Transverse colon (tissue), 4 donors: ENCODE results near the gene GAREM1. TPM values are rescaled to one million over a fixed set of nuclear protein-coding genes. Genes with fewer than 3 reads are reported as not detected.

Experiments
- DNase-seq: peaks from one replicate; pipeline ENCODE4 v3.0.0-alpha.2; 2019
- H3K27ac ChIP-seq, 4 donors: fragments of 200-600 bp; sonication (generic); 2 replicates each; pipeline ENCODE4 v1.5.1; 2016 to 2018; ENCODE audit warnings: inconsistent platforms in 4 of 4
- H3K27me3 ChIP-seq: fragments of 200-600 bp; sonication (generic); 2 replicates; pipeline ENCODE4 v1.5.1; 2017; ENCODE audit warnings: inconsistent platforms
- H3K36me3 ChIP-seq, 4 donors: fragments of 200-600 bp; sonication (generic); 2 replicates each; pipeline ENCODE4 v1.5.1; 2017 to 2019; ENCODE audit warnings: inconsistent platforms in 4 of 4
- H3K4me1 ChIP-seq, 4 donors: fragments of 200-600 bp; sonication (generic); 2 replicates each; pipeline ENCODE4 v1.5.1; 2017 to 2020; ENCODE audit warnings: inconsistent platforms in 4 of 4
- H3K4me3 ChIP-seq, 4 donors: fragments of 200-600 bp; sonication (generic); 1 replicate in 1 of 4; 2 replicates in 3 of 4; pipeline versions ENCODE4 v1.5.1 to v1.6.1; 2017 to 2019; ENCODE audit warnings: inconsistent platforms in 4 of 4
- H3K9me3 ChIP-seq, 2 donors: fragments of 200-600 bp; sonication (generic); 2 replicates each; pipeline ENCODE4 v1.5.1; 2017 to 2019; ENCODE audit warnings: inconsistent platforms in 2 of 2
- EP300 ChIP-seq: sonication (generic); formaldehyde crosslinking; IDR thresholded peaks from one replicate; pipeline ENCODE4 v1.6.1; 2017; ENCODE audit warnings: antibody characterized with exemption, low read depth
- POLR2A ChIP-seq: fragments of 450-650 bp; IDR thresholded peaks from one replicate; pipeline ENCODE4 v1.6.1; 2016; ENCODE audit warnings: antibody characterized with exemption, mild to moderate bottlenecking, moderate library complexity
- POLR2AphosphoS5 ChIP-seq, 3 donors: sonication (generic); formaldehyde crosslinking; IDR thresholded peaks; one replicate each; pipeline ENCODE4 v1.6.1; 2016; ENCODE audit warnings: antibody characterized with exemption in 3 of 3
- WGBS, 2 donors: methylation state at CpG; one replicate each; pipeline ENCODE4 v1.1.5; 2018; ENCODE audit warnings: low coverage in 1 of 2; 5-methylcytosine and 5-hydroxymethylcytosine counted together
- in situ Hi-C, 4 donors: fragments of 200-750 bp; cut with MboI; loops; one replicate each; pipeline versions ENCODE4 v1.15.0 to v1.15.1; 2017; ENCODE audit warnings: low sequenced_read_pairs in 3 of 4, low pct_ligation_motif_present in 1 of 4, low pct_unique_long_range_greater_than_20kb in 1 of 4
- intact Hi-C: fragments of 100-400 bp; cut with DNase I; formaldehyde crosslinking; loops from one replicate; pipeline ENCODE4 v1.15.1; 2023; ENCODE audit warnings: low total_unique reads
- total RNA-seq, 4 donors: library from RNA; depleted of rRNA; stranded (reverse); fragments of >200 nt; gene quantifications; one replicate each; pipeline ENCODE4 v1.1.0, GENCODE V29; 2016
- TF ChIP-seq, protein P1 (sequence below), 5 experiments: fragments of 200-600 bp in 3 of 5; fragments of 450-650 bp in 2 of 5; sonication (generic) in 3 of 5; IDR thresholded peaks; 1 replicate in 2 of 5; 2 replicates in 3 of 5; pipeline ENCODE4 v1.5.1; 2016 to 2017; ENCODE audit warnings: antibody characterized with exemption in 5 of 5, inconsistent platforms in 3 of 5, mild to moderate bottlenecking in 2 of 5, moderate library complexity in 1 of 5

GAREM1 gene
- total RNA-seq, 4 donors from 2014 or later, result 7.9 to 47.6 (median 25.9) TPM

DNA sequence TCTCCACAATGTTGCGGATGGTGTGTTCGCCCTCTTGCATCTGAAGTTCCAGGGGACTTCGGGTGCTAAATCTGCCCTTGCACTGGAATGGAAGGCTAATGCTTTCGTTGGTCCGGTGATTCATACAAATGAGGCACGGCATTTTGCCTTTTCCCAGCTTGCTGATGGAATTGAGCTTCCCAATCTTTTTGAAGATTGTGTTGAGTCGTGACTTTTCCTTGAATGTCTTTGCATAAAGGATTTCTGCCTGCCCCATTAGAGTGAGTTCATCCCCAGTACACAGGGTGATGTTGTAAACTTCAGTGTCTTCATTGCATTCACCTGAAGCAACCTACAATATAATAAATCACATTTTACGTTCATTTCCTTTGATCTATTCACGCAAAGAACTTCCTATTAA is 182.8 kb downstream of the GAREM1 start:
- no peak for TF ChIP-seq POLR2AphosphoS5 (IDR thresholded peaks at IDR 0.05)
- TF ChIP-seq POLR2A, result no peak
- TF ChIP-seq, protein P1, sequence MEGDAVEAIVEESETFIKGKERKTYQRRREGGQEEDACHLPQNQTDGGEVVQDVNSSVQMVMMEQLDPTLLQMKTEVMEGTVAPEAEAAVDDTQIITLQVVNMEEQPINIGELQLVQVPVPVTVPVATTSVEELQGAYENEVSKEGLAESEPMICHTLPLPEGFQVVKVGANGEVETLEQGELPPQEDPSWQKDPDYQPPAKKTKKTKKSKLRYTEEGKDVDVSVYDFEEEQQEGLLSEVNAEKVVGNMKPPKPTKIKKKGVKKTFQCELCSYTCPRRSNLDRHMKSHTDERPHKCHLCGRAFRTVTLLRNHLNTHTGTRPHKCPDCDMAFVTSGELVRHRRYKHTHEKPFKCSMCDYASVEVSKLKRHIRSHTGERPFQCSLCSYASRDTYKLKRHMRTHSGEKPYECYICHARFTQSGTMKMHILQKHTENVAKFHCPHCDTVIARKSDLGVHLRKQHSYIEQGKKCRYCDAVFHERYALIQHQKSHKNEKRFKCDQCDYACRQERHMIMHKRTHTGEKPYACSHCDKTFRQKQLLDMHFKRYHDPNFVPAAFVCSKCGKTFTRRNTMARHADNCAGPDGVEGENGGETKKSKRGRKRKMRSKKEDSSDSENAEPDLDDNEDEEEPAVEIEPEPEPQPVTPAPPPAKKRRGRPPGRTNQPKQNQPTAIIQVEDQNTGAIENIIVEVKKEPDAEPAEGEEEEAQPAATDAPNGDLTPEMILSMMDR (IDR thresholded peaks at IDR 0.05), result no peak
- TF ChIP-seq EP300, result no peak

DNA sequence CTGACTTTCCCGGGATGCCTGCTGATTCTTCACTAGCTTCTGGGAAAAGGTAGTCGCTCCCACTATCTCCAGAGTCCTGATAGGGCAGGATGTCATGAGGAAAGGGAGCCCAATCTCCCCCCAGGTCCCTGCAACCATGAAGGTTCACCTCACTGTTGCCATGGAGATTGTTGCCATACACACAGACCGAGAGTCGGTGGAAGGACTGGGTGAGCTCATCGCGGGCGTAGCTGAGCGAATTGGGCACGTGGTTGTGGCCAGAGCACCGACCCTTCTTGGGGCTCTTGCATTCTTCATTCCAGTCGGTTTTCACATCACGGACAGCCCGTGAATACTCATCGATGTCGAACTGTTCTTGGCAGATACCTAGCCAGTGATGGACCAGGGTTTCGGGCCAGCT is 183.4 kb downstream of the GAREM1 start:
- peaks cover 0 to 7% (median 3%) of the 10 kb centered on the region in 4 donors for H3K4me1 ChIP-seq
- TF ChIP-seq POLR2AphosphoS5 (IDR thresholded peaks at IDR 0.05) (no peak), EP300 (no peak)
- TF ChIP-seq, protein P1 (IDR thresholded peaks at IDR 0.05), result no peak
- WGBS, 2 donors, result 89% methylated on average over 16 of the region's 16 CpGs; no CpG with 5 or more reads in 1 of the 2 donors
- DNase-seq, result no peak
- no peaks in the 10 kb centered on the region for H3K9me3 ChIP-seq
- intact Hi-C loops (loop anchor here (5.0 kb wide), 1 partner anchor 185 kb away; the partner anchor contains the start of gene GAREM1), in situ Hi-C loops (loop anchor here in 2 of 4 donors (10.0 to 25.0 kb wide), 2 partner anchors 175 to 188 kb away; partner anchors contain the start of gene GAREM1 (in 2 of the 2))
- H3K4me3 ChIP-seq, result no peak overlapping the region
- H3K27ac ChIP-seq, result no peak overlapping the region
- H3K27me3 ChIP-seq, result no peaks in the 10 kb centered on the region
- peaks cover 0 to 6% (median 0%) of the 10 kb centered on the region in 4 donors for H3K36me3 ChIP-seq

More for the DNA sequence above, 182.8 kb downstream of the GAREM1 start:
- H3K36me3 ChIP-seq, result peaks cover 0 to 6% (median 0%) of the 10 kb centered on the region in 4 donors
- WGBS, 2 donors, result 88 to 90% methylated on average over 3 to 9 of the region's 9 CpGs
- H3K9me3 ChIP-seq, result no peaks in the 10 kb centered on the region
- H3K27me3 ChIP-seq, result no peaks in the 10 kb centered on the region
- DNase-seq, result no peak
- H3K4me1 ChIP-seq, result peaks cover 0 to 6% (median 3%) of the 10 kb centered on the region in 4 donors
- H3K4me3 ChIP-seq, result no peak overlapping the region
- in situ Hi-C loops (loop anchor here in 2 of 4 donors (10.0 to 25.0 kb wide), 2 partner anchors 174 to 187 kb away; partner anchors contain the start of gene GAREM1 (in 2 of the 2)), intact Hi-C loops (loop anchor here (5.0 kb wide), 1 partner anchor 184 kb away; the partner anchor contains the start of gene GAREM1)
- no peak overlapping the region for H3K27ac ChIP-seq

DNA sequence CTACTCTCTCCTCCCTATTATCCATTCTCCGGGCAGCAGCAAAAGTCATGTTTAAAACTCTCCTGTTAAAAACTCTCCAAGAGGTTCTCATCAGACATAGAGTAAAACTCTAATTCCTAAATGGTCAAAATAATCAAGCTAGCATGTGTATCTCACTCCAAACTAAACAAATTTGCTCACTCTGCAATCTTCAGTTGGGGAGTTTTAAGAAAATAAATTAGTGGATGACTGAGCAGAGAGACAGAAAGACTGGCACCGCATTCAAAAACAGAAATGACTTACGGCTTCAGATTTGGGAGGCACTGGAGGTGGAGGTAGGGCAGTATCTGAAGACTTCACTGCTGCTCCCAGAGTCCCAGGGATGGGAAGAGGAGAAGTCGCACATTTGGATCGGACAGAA is 183.9 kb downstream of the GAREM1 start:
- no peaks in the 10 kb centered on the region for H3K27me3 ChIP-seq
- H3K4me1 ChIP-seq, result peaks cover 0 to 7% (median 3%) of the 10 kb centered on the region in 4 donors
- no peak for DNase-seq
- in situ Hi-C loops, result loop anchor here in 2 of 4 donors (10.0 to 25.0 kb wide), 2 partner anchors 176 to 188 kb away; partner anchors contain the start of gene GAREM1 (in 2 of the 2)
- intact Hi-C loops, result loop anchor here (5.0 kb wide), 1 partner anchor 186 kb away; the partner anchor contains the start of gene GAREM1
- peaks cover 0 to 6% (median 0%) of the 10 kb centered on the region in 4 donors for H3K36me3 ChIP-seq
- H3K4me3 ChIP-seq, result no peak overlapping the region
- H3K27ac ChIP-seq, result no peak overlapping the region
- WGBS, 2 donors, result 92 to 96% methylated on average over 3 to 5 of the region's 5 CpGs
- no peaks in the 10 kb centered on the region for H3K9me3 ChIP-seq
- TF ChIP-seq EP300 (no peak), POLR2AphosphoS5 (IDR thresholded peaks at IDR 0.05) (no peak), POLR2A (no peak)
- TF ChIP-seq, protein P1 (IDR thresholded peaks at IDR 0.05), result no peak

DNA sequence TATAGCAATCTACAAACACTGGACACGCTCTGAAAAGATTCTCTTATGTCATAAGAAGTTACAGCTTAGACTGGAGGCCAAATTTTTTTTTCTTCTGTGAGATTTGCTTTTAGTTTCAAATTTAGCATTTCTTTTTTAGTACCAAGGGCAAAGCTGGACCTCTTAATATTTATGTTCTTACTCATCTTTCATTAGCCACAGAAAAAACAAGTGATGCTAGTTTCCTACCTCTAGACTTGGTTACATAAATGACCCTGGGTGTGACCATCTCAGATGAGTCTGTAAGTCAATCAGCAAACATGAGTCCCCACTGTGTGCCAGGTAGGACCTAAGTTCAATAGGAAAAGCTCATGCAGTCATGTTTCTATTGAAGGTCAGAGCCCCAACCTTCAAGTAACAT is 186.4 kb downstream of the GAREM1 start:
- intact Hi-C loops (no loop called here), in situ Hi-C loops (loop anchor here in 2 of 4 donors (10.0 to 25.0 kb wide), 2 partner anchors 178 to 191 kb away; partner anchors contain the start of gene GAREM1 (in 2 of the 2))
- TF ChIP-seq EP300, result no peak
- TF ChIP-seq POLR2A, result no peak
- TF ChIP-seq, protein P1 (IDR thresholded peaks at IDR 0.05), result no peak
- TF ChIP-seq POLR2AphosphoS5 (IDR thresholded peaks at IDR 0.05), result no peak
- H3K36me3 ChIP-seq, result peaks cover 0 to 6% (median 0%) of the 10 kb centered on the region in 4 donors
- H3K4me1 ChIP-seq, result peaks cover 0 to 29% (median 10%) of the 10 kb centered on the region in 4 donors
- H3K4me3 ChIP-seq, result no peak overlapping the region
- DNase-seq, result no peak
- WGBS, 2 donors, result 61 to 78% methylated on average over 1 of the region's 1 CpG
- H3K27ac ChIP-seq, result no peak overlapping the region
- no peaks in the 10 kb centered on the region for H3K27me3 ChIP-seq
- no peaks in the 10 kb centered on the region for H3K9me3 ChIP-seq
